HepG2 (cell line): ENCODE measurements around the gene RYR2. TPM values are rescaled to one million over a fixed set of nuclear protein-coding genes. Genes with fewer than 3 reads are reported as not detected.

ENCODE experiments used
- ATAC-seq: fragments of 200-7000 bp; cut with Tn5 transposase; 3 replicates; pipeline ENCODE4 v1.9.1; 2020; ENCODE audit warnings: mild to moderate bottlenecking, moderate library complexity
- BruUV-seq: library from RNA; stranded (reverse); fragments of 400-500 nt; replicated peaks from 2 replicates; lab custom pipeline; 2021; lab: Mats Ljungman, UMichigan
- CTCF ChIA-PET: fragments of 300-600 bp; formaldehyde crosslinking; extraction: SDS; loops from one replicate; lab custom pipeline; 2021; ENCODE audit warnings: low total read pairs, inconsistent platforms, low intra/inter-chr PET ratio; lab: Yijun Ruan, JAX
- POLR2A ChIA-PET: fragments of 350-600 bp; sonication (Branson Sonifier 250); formaldehyde crosslinking; loops from one replicate; lab custom pipeline; 2020; ENCODE audit warnings: antibody characterized with exemption, inconsistent platforms; lab: Yijun Ruan, JAX
- DNase-seq: peaks from one replicate; pipeline ENCODE4 v3.0.0-alpha.2; 2015; ENCODE audit warnings: low spot score
- FAIRE-seq: peaks from 3 replicates; lab custom pipeline; 2011; peaks lifted over from hg19 to GRCh38; lab: Jason Lieb, UNC
- H2AFZ ChIP-seq: one replicate; pipeline ENCODE4 v1.6.1; 2011; ENCODE audit warnings: low read length, inconsistent platforms
- H3K27ac ChIP-seq: fragments of 300-600 bp; 3 replicates; pipeline ENCODE4 v1.8.0; 2011; ENCODE audit warnings: mixed run types, mild to moderate bottlenecking, mixed read lengths, low read length, inconsistent platforms; ENCODE audit not compliant: insufficient read depth; ENCODE audit errors: extremely low read length
- H3K27me3 ChIP-seq, 2 experiments: fragments of 200-600 bp in 1 of 2; 2 replicates in 1 of 2; 3 replicates in 1 of 2; pipeline versions ENCODE4 v1.6.0 to v1.8.0; 2011; ENCODE audit warnings: low read length in 2 of 2, mild to moderate bottlenecking in 2 of 2, moderate library complexity in 2 of 2, inconsistent platforms in 1 of 2; ENCODE audit not compliant: insufficient read depth in 2 of 2, control insufficient read depth in 1 of 2
- H3K36me3 ChIP-seq, 2 experiments: fragments of 200-600 bp in 1 of 2; replicated peaks in 1 of 2; 2 replicates in 1 of 2; 3 replicates in 1 of 2; pipeline versions ENCODE4 v1.5.1 to v1.8.0; 2011; ENCODE audit warnings: low read length in 2 of 2, inconsistent platforms in 1 of 2; ENCODE audit not compliant: insufficient read depth in 2 of 2, control insufficient read depth in 1 of 2
- H3K4me1 ChIP-seq: 2 replicates; pipeline ENCODE4 v1.5.1; 2012; ENCODE audit warnings: low read length, inconsistent platforms; ENCODE audit not compliant: insufficient read depth
- H3K4me2 ChIP-seq: 2 replicates; pipeline ENCODE4 v1.6.0; 2011; ENCODE audit warnings: low read depth, low read length, inconsistent platforms
- H3K4me3 ChIP-seq, 3 experiments: fragments of 200-600 bp in 1 of 3; sonication (generic), shearing (Covaris generic) in 1 of 3; replicated peaks in 1 of 3; 2 replicates each; pipeline ENCODE4 v1.5.1; 2011 to 2016; ENCODE audit warnings: low read length in 3 of 3, inconsistent platforms in 2 of 3, low read depth in 2 of 3, mild to moderate bottlenecking in 2 of 3, control low read depth in 1 of 3, mixed read lengths in 1 of 3; ENCODE audit not compliant: insufficient read depth in 1 of 3
- H3K79me2 ChIP-seq: one replicate; pipeline ENCODE4 v1.6.1; 2011; ENCODE audit warnings: low read length, inconsistent platforms; ENCODE audit not compliant: insufficient read depth
- H3K9ac ChIP-seq: 2 replicates; pipeline ENCODE4 v1.6.0; 2011; ENCODE audit warnings: mild to moderate bottlenecking, low read depth, low read length, inconsistent platforms; ENCODE audit not compliant: insufficient read depth
- H3K9me3 ChIP-seq: 2 replicates; pipeline ENCODE4 v1.5.1; 2012; ENCODE audit warnings: mild to moderate bottlenecking, low read length
- H4K20me1 ChIP-seq: 2 replicates; pipeline ENCODE4 v1.6.0; 2011; ENCODE audit warnings: inconsistent platforms, mild to moderate bottlenecking, low read length, moderate library complexity; ENCODE audit not compliant: insufficient read depth
- ATF6 ChIP-seq: sonication (generic); formaldehyde crosslinking; conservative IDR thresholded peaks from 2 replicates; pipeline ENCODE4 v1.4.0; 2020; ENCODE audit warnings: missing genetic modification reagents
- ATF7-NPFF ChIP-seq: sonication (generic); formaldehyde crosslinking; IDR thresholded peaks from 2 replicates; pipeline ENCODE4 v1.8.1; 2023; ENCODE audit warnings: mild to moderate bottlenecking, low read depth, missing genetic modification reagents, moderate library complexity
- ELK4 ChIP-seq: sonication (generic); formaldehyde crosslinking; IDR thresholded peaks from 2 replicates; pipeline ENCODE4 v1.9.0; 2021; ENCODE audit warnings: missing genetic modification reagents, borderline replicate concordance
- FOSL1 ChIP-seq: sonication (generic); formaldehyde crosslinking; IDR thresholded peaks from 2 replicates; pipeline ENCODE4 v1.9.0; 2021; ENCODE audit warnings: missing genetic modification reagents, borderline replicate concordance
- IRX3 ChIP-seq: sonication (generic); formaldehyde crosslinking; IDR thresholded peaks from 2 replicates; pipeline ENCODE4 v1.8.1; 2023; ENCODE audit warnings: mild to moderate bottlenecking, low read depth, missing genetic modification reagents, borderline replicate concordance
- MIXL1 ChIP-seq: IDR thresholded peaks from 2 replicates; pipeline ENCODE4 v1.6.1; 2016
- REPIN1 ChIP-seq: sonication (generic); formaldehyde crosslinking; IDR thresholded peaks from 2 replicates; pipeline ENCODE4 v1.8.0; 2022; ENCODE audit warnings: missing genetic modification reagents, low read depth, mild to moderate bottlenecking, borderline replicate concordance
- SIX1 ChIP-seq: sonication (generic); formaldehyde crosslinking; IDR thresholded peaks from 2 replicates; pipeline ENCODE4 v1.4.0; 2020; ENCODE audit warnings: missing genetic modification reagents, borderline replicate concordance
- TAF15 ChIP-seq: fragments of 200-400 bp; formaldehyde crosslinking; IDR thresholded peaks from one replicate; pipeline ENCODE4 v1.6.1; 2018; ENCODE audit warnings: mild to moderate bottlenecking, low read depth, low read length; ENCODE audit not compliant: poor library complexity, severe bottlenecking
- TEF ChIP-seq: sonication (generic); formaldehyde crosslinking; IDR thresholded peaks from 2 replicates; pipeline ENCODE4 v1.5.0; 2020; ENCODE audit warnings: missing genetic modification reagents
- ZBTB21 ChIP-seq: sonication (generic); formaldehyde crosslinking; IDR thresholded peaks from 2 replicates; pipeline ENCODE4 v1.4.0; 2020; ENCODE audit warnings: missing genetic modification reagents
- ZNF121 ChIP-seq: sonication (generic); formaldehyde crosslinking; IDR thresholded peaks from 2 replicates; pipeline ENCODE4 v1.5.0; 2020; ENCODE audit warnings: mild to moderate bottlenecking, missing genetic modification reagents
- ZNF143 ChIP-seq: sonication (generic); formaldehyde crosslinking; IDR thresholded peaks from 2 replicates; pipeline ENCODE4 v1.4.0; 2020; ENCODE audit warnings: missing genetic modification reagents
- ZNF280D ChIP-seq: sonication (generic); formaldehyde crosslinking; IDR thresholded peaks from 2 replicates; pipeline ENCODE4 v1.5.1; 2020; ENCODE audit warnings: mild to moderate bottlenecking, missing genetic modification reagents
- ZNF331 ChIP-seq: sonication (generic); formaldehyde crosslinking; IDR thresholded peaks from 2 replicates; pipeline ENCODE4 v1.4.0; 2020; ENCODE audit warnings: missing genetic modification reagents
- ZNF512 ChIP-seq: sonication (generic); formaldehyde crosslinking; IDR thresholded peaks from 2 replicates; pipeline ENCODE4 v1.4.0; 2020; ENCODE audit warnings: mild to moderate bottlenecking, missing genetic modification reagents
- ZNF749 ChIP-seq: sonication (generic); formaldehyde crosslinking; IDR thresholded peaks from 2 replicates; pipeline ENCODE4 v1.8.0; 2022; ENCODE audit warnings: mild to moderate bottlenecking, missing genetic modification reagents, moderate library complexity, borderline replicate concordance
- ZNF792 ChIP-seq: IDR thresholded peaks from 2 replicates; pipeline ENCODE4 v1.6.1; 2016
- WGBS: methylation state at CpG from one replicate; pipeline ENCODE4 v1.1.6; 2017; ENCODE audit warnings: low lambda C conversion rate; 5-methylcytosine and 5-hydroxymethylcytosine counted together
- in situ Hi-C: cut with HindIII; loops from 2 replicates; pipeline ENCODE4 v1.10.0; 2017; ENCODE audit warnings: low pct_unique_long_range_greater_than_20kb; ENCODE audit not compliant: extremely low pct_ligation_motif_present
- intact Hi-C: fragments of 100-400 bp; cut with micrococcal nuclease; formaldehyde crosslinking; loops from one replicate; pipeline ENCODE4 v1.10.0; 2022; ENCODE audit not compliant: unreplicated experiment
- polyA plus RNA-seq, 8 experiments: library from polyadenylated mRNA; depleted of rRNA in 3 of 8; stranded (reverse) in 7 of 8; unstranded in 1 of 8; fragments of >200 nt; fragmentation: Illumina TruSeq in 4 of 8; extraction: Trizol in 4 of 8; gene quantifications; 2 replicates each; pipeline versions ENCODE4 v1.2.1 to v1.2.3, GENCODE V29; 2011 to 2016; ENCODE audit warnings: low read depth in 4 of 8, missing spikeins in 1 of 8, mixed read lengths in 1 of 8; ENCODE audit not compliant: insufficient read depth in 1 of 8
- total RNA-seq, 5 experiments: library from RNA; depleted of rRNA; stranded (reverse); fragments of >200 nt; fragmentation: Illumina TruSeq; extraction: Trizol; gene quantifications; 2 replicates each; pipeline ENCODE4 v1.2.3, GENCODE V29; 2016; ENCODE audit warnings: low read depth in 1 of 5

Gene RYR2
- total and polyA plus RNA-seq, 2 of the 13 experiments (the other 11 are each of a cell fraction or from before 2014, with no cell fraction given), result not detected

GRCh38 chr1:237574536-237574935 is 532.6 kb downstream of the RYR2 start:
- no peak overlapping the region for H3K4me3 ChIP-seq
- FAIRE-seq (no peak), ATAC-seq (no peak), DNase-seq (no peak)
- no peak overlapping the region for H3K27ac ChIP-seq
- no peaks in the 10 kb centered on the region for H3K79me2 ChIP-seq
- no peaks in the 10 kb centered on the region for H3K4me1 ChIP-seq
- H3K4me2 ChIP-seq, result no peak overlapping the region
- in situ Hi-C loops (loop anchor here (25.0 kb wide), 1 partner anchor 1462 kb away; no protein-coding TSS in a partner anchor), intact Hi-C loops (no loop called here)
- BruUV-seq, result no TSS peak
- 0% methylated on average over 2 of the region's 2 CpGs for WGBS
- CTCF ChIA-PET, result no interaction called here
- peaks cover 43% of the 10 kb centered on the region for H3K9me3 ChIP-seq
- H3K36me3 ChIP-seq, result no peaks in the 10 kb centered on the region
- POLR2A ChIA-PET, result no interaction called here
- H3K27me3 ChIP-seq, result no peaks in the 10 kb centered on the region
- no peak overlapping the region for H2AFZ ChIP-seq
- H4K20me1 ChIP-seq, result no peaks in the 10 kb centered on the region
- no peak overlapping the region for H3K9ac ChIP-seq
- TF ChIP-seq IRX3 (no peak), REPIN1 (CRISPR knock-in tag) (no peak), ZNF121 (CRISPR knock-in tag) (no peak), TAF15 (no peak), ELK4 (CRISPR knock-in tag) (no peak), SIX1 (CRISPR knock-in tag) (no peak), ZNF331 (CRISPR knock-in tag) (no peak), ZNF143 (CRISPR knock-in tag) (no peak), MIXL1 (CRISPR knock-in tag) (no peak), ZNF512 (CRISPR knock-in tag) (no peak), ATF6 (no peak), ATF7-NPFF (no peak), ZNF792 (CRISPR knock-in tag) (no peak), ZNF749 (no peak), TEF (CRISPR knock-in tag) (no peak), ZNF280D (CRISPR knock-in tag) (no peak), FOSL1 (CRISPR knock-in tag) (no peak), ZBTB21 (CRISPR knock-in tag) (no peak)
